Non-pigmented ciliary epithelial cell (primary cell): ENCODE data around the gene PAM.
A peak's percentile ranks its signal among the peaks of the same experiment; 100 is the strongest.

Source experiments
- DNase-seq: peaks from one replicate; pipeline ENCODE4 v3.0.0-alpha.2; 2010; ENCODE audit warnings: low read depth

PAM gene

DNA sequence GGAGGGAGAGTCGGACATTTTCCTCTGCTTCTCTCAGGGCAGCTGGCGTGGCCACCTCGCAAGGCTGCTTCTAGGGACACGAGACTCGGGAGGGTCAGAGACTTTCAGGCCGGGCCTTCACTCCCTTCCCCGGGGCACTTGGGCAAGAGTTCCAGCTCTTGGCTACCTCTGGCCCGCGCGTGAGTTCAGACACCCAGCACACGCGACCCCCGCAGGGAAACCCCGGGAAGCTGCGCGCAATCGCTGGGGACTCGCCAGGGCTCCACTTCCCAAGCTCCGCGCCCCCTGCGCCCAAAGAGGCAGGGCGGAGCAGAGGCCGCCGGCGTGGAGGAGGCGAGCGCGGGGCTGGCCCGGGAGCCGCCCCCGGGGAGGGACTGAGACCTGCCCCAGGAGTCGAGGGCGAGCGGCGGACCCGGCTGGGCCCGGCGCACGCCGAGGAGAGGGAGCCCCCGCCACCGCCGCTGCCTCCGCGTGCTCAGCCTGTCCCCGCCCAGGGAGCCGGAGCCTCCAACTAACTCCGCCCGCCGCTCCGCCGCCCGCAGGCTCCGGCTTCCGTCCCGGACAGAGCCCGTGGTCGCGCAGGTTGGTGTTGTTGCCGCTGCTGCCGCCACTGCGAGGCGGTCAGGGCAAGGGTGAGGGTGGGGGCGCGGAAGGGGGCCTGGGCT lies at the start of gene PAM:
Gene PAM, plus strand, starts transcription at position 539 of the 665 bp plus-strand sequence. CDS start 110,891 bp downstream, outside the sequence.
- DNase-seq, result no peak

DNA sequence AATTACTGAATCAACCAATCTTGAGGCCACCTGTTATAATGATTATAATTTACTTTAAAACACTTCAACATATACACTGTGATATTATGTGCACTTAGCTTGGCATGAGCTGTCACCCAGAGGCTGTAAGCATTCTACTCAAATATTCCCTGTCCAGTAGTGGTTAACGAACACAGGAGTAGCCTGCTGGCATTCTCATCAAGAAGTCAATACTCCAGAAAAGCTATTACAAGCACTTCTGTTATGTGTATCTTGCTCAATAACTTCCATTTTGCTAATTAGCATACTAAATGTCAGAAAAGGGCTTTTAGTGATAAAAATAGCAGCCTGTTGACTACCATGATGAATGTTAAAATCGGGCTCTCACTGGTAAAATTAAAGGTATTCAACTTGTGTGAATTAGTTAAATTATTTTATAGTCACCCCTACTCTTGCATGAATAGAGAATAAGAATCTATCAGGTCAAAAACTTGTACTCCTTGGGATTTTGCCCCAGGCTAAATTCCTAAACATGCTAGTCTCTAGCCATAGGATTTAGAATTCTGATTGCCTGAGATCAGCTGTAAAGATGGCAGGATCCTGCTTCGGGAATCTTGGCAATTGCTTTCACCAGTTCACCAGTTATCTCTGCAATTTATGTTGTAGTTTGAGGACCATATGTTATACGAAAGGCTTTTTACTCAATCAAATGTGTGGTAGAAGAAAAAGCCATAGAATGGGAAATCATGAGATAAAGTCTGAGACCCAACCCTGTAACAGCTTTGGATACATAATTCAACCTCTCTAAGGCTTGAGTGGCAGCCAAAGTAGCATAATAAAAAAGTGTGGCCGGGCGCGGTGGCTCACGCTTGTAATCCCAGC lies 43.4 kb upstream of the PAM start:
- DNase-seq, result no peak

DNA sequence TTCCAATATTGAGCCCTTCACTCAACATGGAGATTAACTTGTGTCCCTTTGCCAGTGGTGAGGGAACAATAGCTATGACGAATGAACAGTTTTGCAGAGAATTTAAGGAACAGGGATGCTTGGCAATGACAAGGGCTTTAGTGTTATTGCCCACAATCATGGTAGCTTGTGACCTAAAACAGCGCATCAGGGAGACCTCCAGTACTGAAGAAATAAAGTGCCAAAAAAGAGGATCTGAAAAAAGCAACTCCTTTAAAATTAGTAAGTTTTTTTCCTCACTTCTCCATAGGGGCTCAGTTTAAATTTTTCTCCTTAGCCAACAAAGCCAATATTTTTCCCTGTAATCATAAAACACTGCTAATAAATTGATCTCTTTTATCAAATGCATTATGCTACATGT lies 41.8 kb upstream of the PAM start:
- no peak for DNase-seq

GRCh38 chr5:102713682-102714231 lies 41.3 kb upstream of the PAM start:
- DNase-seq, result no peak

- peak; percentile 79 for DNase-seq
These were observed 39.9 kb upstream of the PAM start for GRCh38 chr5:102715082-102715807.

DNA sequence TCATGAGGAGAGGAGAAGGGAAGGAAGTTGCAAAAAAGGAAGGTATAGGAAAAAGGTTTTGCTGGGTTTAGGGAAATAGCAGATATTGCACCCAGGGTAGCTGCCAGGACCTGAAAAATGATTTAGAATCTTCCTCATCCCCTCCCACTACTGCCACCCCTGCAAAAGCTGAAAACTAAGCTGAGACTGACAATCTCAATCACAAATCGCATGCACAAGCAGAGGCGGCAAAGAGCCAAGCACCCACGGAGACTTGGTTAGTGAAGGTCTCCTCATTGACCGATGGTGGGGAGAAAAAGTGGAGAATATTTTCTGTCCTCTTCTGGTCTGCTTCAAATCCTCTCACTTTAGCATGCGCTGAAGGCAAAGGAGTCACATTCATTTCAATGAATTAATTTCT lies 39.1 kb upstream of the PAM start:
- no peak for DNase-seq

- DNase-seq, result peak; percentile 13
These were observed 36.3 kb upstream of the PAM start for GRCh38 chr5:102718819-102719218.

DNA sequence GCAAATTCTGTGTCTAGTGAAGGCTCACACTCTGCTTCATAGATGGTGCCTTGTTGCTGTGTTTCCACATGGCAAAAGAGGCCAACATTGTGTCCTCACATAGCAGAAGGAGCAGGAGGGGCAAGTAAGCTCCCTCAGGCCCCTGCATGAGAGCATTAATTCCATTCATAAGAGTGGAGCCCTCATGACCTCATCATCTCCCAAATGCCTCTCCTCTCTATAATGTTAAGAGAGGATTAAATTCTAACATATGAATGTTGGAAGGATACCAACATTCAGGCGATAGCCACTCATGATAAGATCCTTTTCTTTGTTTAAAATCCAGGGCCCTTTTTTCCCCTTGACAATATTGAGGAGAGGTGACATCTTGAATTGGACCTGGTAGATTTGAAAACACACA lies 35.2 kb upstream of the PAM start:
- DNase-seq, result no peak

DNA sequence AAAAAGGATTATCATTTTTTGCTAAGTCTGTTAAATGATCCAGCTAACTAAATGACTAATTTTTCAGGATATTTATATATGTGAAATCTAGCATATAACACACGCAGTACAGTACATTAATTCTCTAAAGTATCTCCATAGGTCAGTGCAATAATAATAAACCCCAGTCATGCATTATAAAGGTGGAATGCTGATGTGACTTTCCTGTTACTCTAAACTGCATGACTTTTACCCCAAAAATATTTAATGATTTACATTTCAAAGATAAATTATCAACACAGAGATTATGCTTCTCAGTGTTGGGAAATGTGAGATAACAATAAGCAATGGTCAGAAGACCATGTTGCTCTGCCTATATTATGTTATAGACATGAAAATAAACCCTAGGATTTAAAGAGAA lies 34.1 kb upstream of the PAM start:
- no peak for DNase-seq

DNA sequence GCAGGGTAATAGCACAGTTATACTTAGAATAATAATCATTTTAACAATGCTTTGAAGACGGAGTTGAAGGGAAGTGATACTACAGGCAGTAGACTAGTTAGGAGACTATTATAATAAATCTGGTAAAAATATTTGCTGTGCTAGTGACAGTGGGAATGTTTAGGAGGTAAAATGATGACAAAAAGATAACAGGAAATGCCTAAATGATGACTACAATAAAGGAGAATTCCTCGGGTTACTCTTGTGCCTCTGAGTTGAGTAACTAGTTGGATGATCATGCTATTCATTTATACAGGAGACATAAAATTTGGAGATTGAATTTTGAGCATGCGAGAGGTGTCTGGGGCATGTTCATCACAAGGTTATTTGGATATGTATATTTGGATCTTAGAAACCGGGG lies 32.2 kb upstream of the PAM start:
- peak; percentile 15 for DNase-seq

DNA sequence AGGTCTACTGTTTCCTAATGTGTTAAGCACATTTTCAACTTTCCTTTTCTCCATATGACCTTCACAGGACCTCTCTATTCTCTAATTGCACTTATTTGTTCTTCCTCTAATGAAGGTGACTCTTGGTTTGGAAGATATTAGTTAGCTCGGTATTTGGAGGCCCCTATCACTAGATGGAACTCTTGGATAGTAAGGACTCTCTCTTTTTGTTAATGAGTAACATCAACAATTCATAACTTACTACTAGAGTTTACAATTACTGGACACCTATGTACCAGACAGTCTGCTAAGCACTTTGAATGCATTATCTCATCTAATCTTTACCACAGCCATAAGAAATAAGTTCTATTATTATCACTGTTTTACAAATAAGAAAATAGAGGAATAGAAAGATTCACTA lies 23.4 kb upstream of the PAM start:
- DNase-seq, result no peak

DNA sequence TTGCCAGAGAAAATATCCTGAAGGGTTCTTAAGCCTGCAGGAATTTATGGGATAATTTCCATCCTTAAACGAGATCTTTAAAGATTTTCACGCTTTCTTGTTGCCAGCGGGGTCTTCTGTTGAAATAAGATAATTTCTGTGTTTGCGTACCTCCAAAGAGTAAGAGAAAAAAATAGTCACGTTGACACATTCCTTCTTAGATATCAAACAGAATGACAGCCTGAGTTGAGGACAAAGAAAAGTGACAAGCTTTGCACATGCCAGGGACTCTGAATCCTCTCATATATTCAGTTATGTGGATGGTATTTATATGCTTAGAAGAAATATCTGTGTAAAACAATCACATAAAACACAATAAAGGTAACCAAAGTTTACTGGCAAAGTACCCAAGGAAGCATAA lies 21.6 kb upstream of the PAM start:
- no peak for DNase-seq

- no peak for DNase-seq
These were observed 17.9 kb upstream of the PAM start for GRCh38 chr5:102737161-102737560.

- DNase-seq, result no peak
These were observed 17.2 kb upstream of the PAM start for GRCh38 chr5:102737805-102738469.

DNA sequence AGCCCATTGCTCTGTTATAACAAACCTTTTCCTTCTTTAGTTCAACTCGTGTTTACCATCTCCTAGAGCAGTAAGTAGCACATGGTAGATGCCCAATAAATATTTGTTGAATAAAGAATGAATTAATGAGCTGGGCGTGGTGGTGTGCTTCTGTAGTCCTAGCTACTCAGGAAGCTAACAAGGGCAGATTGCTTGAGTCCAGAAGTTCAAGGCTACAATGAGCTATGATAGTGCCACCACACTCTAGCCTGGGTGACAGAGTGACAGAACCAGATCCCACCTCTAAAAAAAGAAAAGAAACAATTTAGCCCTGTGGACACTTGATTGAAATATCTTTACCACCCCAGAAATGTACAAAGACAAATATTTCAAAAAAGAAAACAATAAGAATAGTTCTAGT lies 14.6 kb upstream of the PAM start:
- DNase-seq, result no peak

GRCh38 chr5:102742215-102742614 lies 12.9 kb upstream of the PAM start:
- DNase-seq, result no peak

DNA sequence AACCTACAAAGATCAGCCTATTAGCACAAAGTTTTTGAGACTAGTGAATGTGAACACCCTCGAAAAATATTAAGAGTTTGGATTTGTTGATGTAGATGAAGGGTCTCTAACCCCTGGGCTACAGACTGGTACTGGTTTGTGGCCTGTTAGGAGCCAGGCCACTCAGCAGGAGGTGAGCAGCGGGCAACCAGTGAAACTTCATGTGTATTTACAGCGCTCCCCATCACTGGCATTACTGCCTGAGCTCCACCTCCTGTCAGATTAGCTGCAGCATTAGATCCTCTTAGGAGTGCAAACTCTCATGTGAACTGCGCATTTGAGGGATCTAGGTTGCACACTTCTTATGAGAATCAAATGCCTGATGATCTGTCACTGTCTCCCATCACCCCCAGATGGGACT lies 11.2 kb upstream of the PAM start:
- no peak for DNase-seq

- DNase-seq, result no peak
These were observed 7.5 kb upstream of the PAM start for GRCh38 chr5:102747386-102748166.

DNA sequence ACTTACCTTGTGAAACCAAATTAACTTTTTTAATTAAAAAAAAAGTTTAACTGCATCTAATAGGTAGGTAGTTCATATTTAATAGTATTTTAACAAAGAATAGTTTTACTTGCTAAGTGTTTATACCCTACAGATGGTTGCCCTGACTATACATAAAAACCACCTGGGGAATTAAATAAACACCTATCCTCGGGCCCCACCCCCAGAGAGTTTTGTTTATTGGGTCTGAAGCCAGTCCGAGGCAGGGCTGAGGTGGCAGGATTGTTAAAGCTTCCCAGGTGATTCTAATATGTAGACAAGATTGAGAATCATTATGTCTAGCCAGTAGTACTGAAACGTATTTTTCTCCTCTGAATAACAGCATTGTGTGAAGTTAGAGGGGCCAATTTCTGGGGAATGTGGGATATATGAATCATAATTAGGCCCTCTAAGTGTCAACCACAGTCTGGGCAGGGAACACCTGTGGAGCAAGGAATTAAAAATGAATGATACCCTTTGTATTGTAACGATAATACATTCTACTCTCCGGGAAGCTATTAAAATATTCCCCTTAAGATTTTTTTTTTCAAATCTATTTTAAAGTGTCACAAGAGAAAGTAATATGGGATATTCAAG lies 5.6 kb upstream of the PAM start:
- DNase-seq, result no peak

GRCh38 chr5:102750151-102750834 lies 4.8 kb upstream of the PAM start:
- DNase-seq, result no peak
